Fibroblast of villous mesenchyme (primary cell): ENCODE data around the gene CFAP54. TPM values are rescaled to one million over a fixed set of nuclear protein-coding genes. Genes with fewer than 3 reads are reported as not detected.

ENCODE experiments used
- DNase-seq: peaks from one replicate; pipeline ENCODE4 v3.0.0-alpha.2; 2010; ENCODE audit warnings: low read depth
- H3K4me3 ChIP-seq: 2 replicates; pipeline ENCODE4 v1.5.1; 2011; ENCODE audit warnings: low read depth, mild to moderate bottlenecking, low read length
- CTCF ChIP-seq: IDR thresholded peaks from 2 replicates; pipeline ENCODE4 v1.5.1; 2012; ENCODE audit warnings: low read depth, mild to moderate bottlenecking, low read length; ENCODE audit not compliant: insufficient read depth
- total RNA-seq: library from RNA; depleted of rRNA; stranded (reverse); fragments of >200 nt; gene quantifications from 2 replicates; pipeline ENCODE4 v1.2.3, GENCODE V29; 2012

CFAP54 gene
- total RNA-seq, 1 donor, result 0.86 TPM

DNA sequence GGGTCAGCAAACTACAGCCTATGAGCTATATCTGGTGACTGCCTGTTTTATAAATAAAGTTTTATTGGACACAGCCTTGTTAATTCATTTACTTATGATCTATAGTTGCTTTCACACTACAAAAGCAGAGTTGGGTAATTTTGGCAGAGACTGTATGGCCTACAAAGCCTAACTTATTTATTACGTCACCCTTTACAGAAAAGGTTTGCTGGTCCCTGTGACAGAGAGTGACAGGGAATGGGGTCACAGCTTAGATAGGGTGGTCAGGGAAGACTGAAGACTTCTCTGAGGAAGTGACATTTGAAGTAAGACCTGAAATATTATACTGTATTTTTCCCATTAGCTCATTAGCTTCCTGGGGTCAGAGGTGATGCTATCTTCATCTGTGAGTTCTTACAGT, 342.0 kb downstream of the CFAP54 start:
- DNase-seq, result no peak
- no peak for TF ChIP-seq CTCF
- H3K4me3 ChIP-seq, result no peak overlapping the region

DNA sequence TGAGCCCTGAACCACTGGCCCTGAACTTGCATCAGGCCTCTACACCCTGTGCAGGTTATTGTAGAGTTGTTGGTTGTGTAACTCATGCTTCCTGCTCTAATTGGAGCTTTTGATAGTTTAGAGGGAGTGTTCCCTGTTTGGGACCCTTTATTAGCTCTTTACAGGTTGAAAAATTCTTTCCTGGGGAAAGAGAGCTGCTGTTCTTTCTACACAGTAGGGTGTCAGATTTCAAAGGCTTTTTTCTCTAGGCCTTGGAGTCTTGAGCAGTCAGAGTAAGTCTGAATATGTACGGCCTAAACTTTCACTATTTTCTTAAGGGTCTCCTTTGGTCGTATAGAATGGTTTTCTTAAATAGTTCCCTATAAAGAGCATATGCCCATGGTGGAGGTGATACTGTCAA, 356.9 kb downstream of the CFAP54 start:
- DNase-seq, result no peak
- no peak for TF ChIP-seq CTCF
- H3K4me3 ChIP-seq, result no peak overlapping the region

DNA sequence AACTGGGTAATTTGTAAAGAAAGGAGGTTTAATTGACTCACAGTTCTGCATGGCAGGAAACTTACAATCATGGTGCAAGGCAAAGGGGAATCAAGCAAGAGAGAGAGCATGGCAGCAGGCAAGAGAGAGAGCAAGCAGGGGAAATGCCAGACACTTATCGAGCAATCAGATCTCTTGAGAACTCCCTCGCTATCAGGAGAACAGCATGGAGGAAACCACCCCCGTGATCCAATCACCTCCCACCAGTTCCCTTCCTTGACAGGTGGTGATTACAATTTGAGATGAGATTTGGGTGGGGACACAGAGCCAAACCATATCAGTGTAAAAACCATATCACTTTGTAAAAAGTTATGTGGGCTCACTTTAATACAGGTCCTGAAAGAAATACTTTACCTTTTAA, 361.3 kb downstream of the CFAP54 start:
- no peak for DNase-seq
- TF ChIP-seq CTCF, result no peak
- H3K4me3 ChIP-seq, result no peak overlapping the region

DNA sequence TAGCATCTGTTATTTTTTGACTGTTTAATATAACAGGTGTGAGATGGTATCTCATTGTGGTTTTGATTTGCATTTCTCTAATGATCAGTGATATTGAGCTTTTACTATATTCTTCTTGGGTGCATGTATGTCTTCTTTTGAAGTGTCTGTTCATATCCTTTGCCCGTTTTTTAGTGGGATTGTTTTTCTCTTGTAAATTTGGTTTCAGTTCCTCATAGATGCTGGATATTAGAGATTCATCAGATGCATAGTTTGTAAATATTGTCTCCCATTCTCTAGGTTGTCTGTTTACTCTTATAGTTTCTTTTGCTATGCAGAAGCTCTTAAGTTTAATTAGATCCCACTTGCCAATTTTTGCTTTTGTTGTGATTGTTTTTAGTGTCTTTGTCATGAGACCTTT, 368.8 kb downstream of the CFAP54 start:
- TF ChIP-seq CTCF, result no peak
- no peak for DNase-seq
- H3K4me3 ChIP-seq, result no peak overlapping the region

DNA sequence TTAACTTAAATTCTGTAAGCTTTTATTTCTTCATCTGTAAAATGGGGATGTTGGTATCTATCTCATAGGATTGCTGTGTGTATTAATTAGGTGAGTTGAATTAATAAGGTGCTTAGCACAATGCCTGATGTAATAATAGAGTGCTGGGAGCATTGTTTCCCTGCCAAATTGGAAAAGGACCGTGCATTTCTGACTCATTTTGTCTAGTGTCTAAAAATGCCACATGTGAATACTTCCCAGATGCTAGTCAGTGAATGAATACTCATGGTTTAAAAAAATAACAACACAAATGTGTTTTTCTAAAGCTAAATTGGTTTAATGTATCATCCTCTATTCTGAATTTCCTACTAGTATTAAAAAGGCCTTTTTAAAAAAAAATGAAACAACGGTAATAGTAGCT, 372.3 kb downstream of the CFAP54 start:
- no peak for DNase-seq
- H3K4me3 ChIP-seq, result no peak overlapping the region
- no peak for TF ChIP-seq CTCF

DNA sequence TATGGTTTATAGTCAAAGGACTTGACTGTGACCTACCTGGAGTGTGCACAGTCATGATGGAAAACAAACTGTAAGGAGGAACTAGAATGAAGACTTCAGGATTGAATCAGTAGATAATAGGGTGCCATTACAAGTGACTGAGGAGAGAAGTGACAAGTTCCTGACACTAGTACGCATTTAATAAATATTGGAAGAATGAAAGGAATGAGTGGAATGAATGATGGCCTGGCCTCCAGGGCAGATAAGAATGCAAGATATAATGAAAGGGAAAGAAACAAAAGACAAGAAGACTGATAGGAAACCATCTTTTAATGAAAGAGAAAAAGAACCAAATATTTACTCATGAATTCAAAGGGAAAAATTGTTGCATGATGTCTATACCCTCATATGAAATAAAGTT, 372.9 kb downstream of the CFAP54 start:
- no peak for TF ChIP-seq CTCF
- no peak for DNase-seq
- H3K4me3 ChIP-seq, result no peak overlapping the region

- no peak for DNase-seq
- no peak overlapping the region for H3K4me3 ChIP-seq
- TF ChIP-seq CTCF, result no peak
Measured at GRCh38 chr12:96864335-96864734, 375.0 kb downstream of the CFAP54 start.
